Ovary (tissue), 9 donors: ENCODE measurements around the gene LAT. TPM values are rescaled to one million over a fixed set of nuclear protein-coding genes. Genes with fewer than 3 reads are reported as not detected.
"Not testable (repeated sequence)": the region's sequence is repeated elsewhere in the genome, so short reads cannot be mapped to it uniquely, and the experiment has no call there.

Source experiments
- DNase-seq, 5 donors: peaks; one replicate each; pipeline ENCODE4 v3.0.0-alpha.2; 2019 to 2020
- H3K27ac ChIP-seq, 2 donors: fragments of 200-600 bp; one replicate each; pipeline versions ENCODE4 v1.5.1 to v1.8.0; 2019 to 2022
- H3K27me3 ChIP-seq: fragments of 200-600 bp; one replicate; pipeline ENCODE4 v1.8.0; 2022
- H3K36me3 ChIP-seq: fragments of 200-600 bp; sonication (generic); one replicate; pipeline ENCODE4 v1.5.1; 2019
- H3K4me1 ChIP-seq: one replicate; pipeline ENCODE4 v1.8.1; 2013; ENCODE audit warnings: mild to moderate bottlenecking, moderate library complexity; ENCODE audit not compliant: insufficient read depth
- H3K4me3 ChIP-seq: fragments of 200-600 bp; sonication (generic); one replicate; pipeline ENCODE4 v1.5.1; 2017
- H3K9me3 ChIP-seq, 2 donors: fragments of 200-600 bp in 1 of 2; sonication (generic) in 1 of 2; one replicate each; pipeline versions ENCODE4 v1.5.1 to v1.8.1; 2013 to 2019; ENCODE audit warnings: mild to moderate bottlenecking in 1 of 2, moderate library complexity in 1 of 2
- CTCF ChIP-seq, 3 donors: fragments of 450-650 bp in 2 of 3; fragments of 200-600 bp in 1 of 3; IDR thresholded peaks; one replicate each; pipeline versions ENCODE4 v1.5.1 to v1.8.0; 2016 to 2022; ENCODE audit warnings: antibody characterized with exemption in 3 of 3, mild to moderate bottlenecking in 1 of 3
- EP300 ChIP-seq: sonication (generic); formaldehyde crosslinking; IDR thresholded peaks from one replicate; pipeline ENCODE4 v1.6.1; 2017; ENCODE audit warnings: antibody characterized with exemption
- POLR2A ChIP-seq: fragments of 450-650 bp; IDR thresholded peaks from one replicate; pipeline ENCODE4 v1.6.1; 2017; ENCODE audit warnings: antibody characterized with exemption, mild to moderate bottlenecking, moderate library complexity
- WGBS, 3 donors: extraction: QIAGEN DNeasy Blood & Tissue Kit in 1 of 3; methylation state at CpG; one replicate each; pipeline versions ENCODE4 v1.1.5 to v1.1.7; 2013 to 2017; 5-methylcytosine and 5-hydroxymethylcytosine counted together
- intact Hi-C, 4 donors: fragments of 100-400 bp; cut with DNase I; formaldehyde crosslinking; loops; one replicate each; pipeline versions ENCODE4 v1.11.0 to v1.15.1; 2022 to 2023
- polyA plus RNA-seq, 2 donors: library from polyadenylated mRNA; stranded (reverse); fragments of 200-250 nt in 1 of 2; fragments of 350-450 nt in 1 of 2; fragmentation: Illumina TruSeq in 1 of 2; extraction: RNeasy Lipid Tissue Mini Kit (QIAGEN cat#74804) in 1 of 2; gene quantifications; one replicate each; pipeline ENCODE4 v1.2.3, GENCODE V29; 2013 to 2014
- total RNA-seq, 7 donors: library from RNA; depleted of rRNA in 2 of 7; stranded (reverse); fragments of >200 nt in 2 of 7; fragmentation: NEBNext Ultra II Directional in 3 of 7; extraction: Animal tissue kit (Norgen Biotek cat#: 25700) in 3 of 7; gene quantifications; one replicate each; pipeline versions ENCODE4 v1.1.0 to v1.2.4, GENCODE V29; 2016 to 2023
- donor health status: DM: no; HTN: no; CAD: no; lungs with moderate emphysema.
- donor health status: DM: no; HTN: no; CAD: no.
- donor health status: Bipolar disorder and iron deficiency.
- donor health status: DM: yes; HTN: yes; CAD: no.
- donor health status: DM: no; HTN: no; CAD: no.
- donor health status: DM: yes; HTN: yes; CAD: no.

LAT gene
- total and polyA plus RNA-seq, 9 donors, result 1.0 to 6.0 (median 4.6) TPM

GRCh38 chr16:28974437-28975157 lies 10.3 kb upstream of the LAT start, which contains the start of gene SPNS1:
Gene SPNS1 (plus strand): TSS chr16:28974778. CDS start chr16:28975152, 374 bp downstream.
- Histone ChIP-seq H3K4me3 (peak within 1 kb of the TSS; percentile 96), H3K4me1 (peaks cover 3% of the 10 kb centered on the region), H3K9me3 (no peaks in the 10 kb centered on the region), H3K27ac (peak within 1 kb of the TSS; percentile 36 to 52), H3K36me3 (no peaks in the 10 kb centered on the region), H3K27me3 (no peaks in the 10 kb centered on the region)
- WGBS, 3 donors, result 0% methylated on average over 26 to 60 of the region's 60 CpGs
- intact Hi-C loops, result no loop called here
- TF ChIP-seq EP300 (no peak), CTCF (IDR thresholded peaks at IDR 0.05) (peak in 1 of 3 donors; percentile 22), POLR2A (peak; percentile 48)
- peak; percentile 97 to 99 (median 97) for DNase-seq

- no peaks in the 10 kb centered on the region for H3K36me3 ChIP-seq
- DNase-seq, result no peak
- no peaks in the 10 kb centered on the region for H3K9me3 ChIP-seq
- peak overlapping the region; percentile 96 for H3K4me3 ChIP-seq
- intact Hi-C loops, result no loop called here
- H3K4me1 ChIP-seq, result peaks cover 3% of the 10 kb centered on the region
- H3K27me3 ChIP-seq, result no peaks in the 10 kb centered on the region
- H3K27ac ChIP-seq, result peak overlapping the region in 1 of 2 donors; percentile 31
- 2 to 8% (median 5%) methylated on average over 24 to 30 of the region's 30 CpGs for WGBS, 3 donors
- no peak for TF ChIP-seq CTCF (IDR thresholded peaks at IDR 0.05)
- TF ChIP-seq EP300, result no peak
These were observed 9.7 kb upstream of the LAT start for GRCh38 chr16:28975158-28975599.

DNA sequence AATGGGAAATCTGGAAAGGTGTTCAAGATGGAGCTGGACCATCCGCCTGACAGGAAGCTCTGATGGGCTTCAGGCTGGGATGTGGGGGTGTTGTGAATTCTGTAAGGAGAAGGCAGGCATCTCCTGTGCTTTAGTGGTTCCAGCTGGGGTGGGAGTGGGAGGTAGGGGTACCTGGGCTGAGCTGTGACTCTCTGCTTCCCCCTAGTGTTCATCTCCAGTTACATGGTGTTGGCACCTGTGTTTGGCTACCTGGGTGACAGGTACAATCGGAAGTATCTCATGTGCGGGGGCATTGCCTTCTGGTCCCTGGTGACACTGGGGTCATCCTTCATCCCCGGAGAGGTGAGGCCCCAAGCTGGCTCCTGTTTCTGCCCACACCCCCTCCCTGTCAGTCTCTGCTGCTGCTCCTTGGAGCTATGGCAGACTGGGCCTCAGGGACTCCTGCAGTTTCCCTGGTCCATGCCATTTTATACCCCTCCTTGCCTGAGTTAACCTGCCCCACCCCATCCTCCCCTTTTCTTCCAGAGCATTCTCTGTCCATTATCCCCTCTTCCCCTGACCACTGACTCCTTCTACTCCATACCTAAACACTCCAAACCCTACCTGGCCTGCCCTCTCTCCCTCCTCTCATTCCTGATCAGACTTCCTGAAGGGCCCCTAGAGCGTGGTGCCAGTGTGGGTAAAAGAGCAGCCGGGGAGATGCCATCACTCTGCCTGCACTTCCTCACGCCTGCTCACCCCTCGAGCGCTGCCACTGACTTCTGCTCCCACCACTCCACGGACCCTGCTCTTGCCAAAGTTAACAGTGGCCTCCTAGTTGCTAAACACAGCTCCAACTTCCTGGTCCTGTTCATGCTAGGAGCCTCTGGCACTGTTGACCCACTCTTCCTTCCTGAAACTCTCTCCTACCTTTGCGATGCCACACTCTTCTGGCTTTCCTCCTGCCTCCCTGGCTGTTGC lies 6.9 kb upstream of the LAT start:
- 79 to 83% (median 80%) methylated on average over 11 of the region's 11 CpGs for WGBS, 3 donors
- TF ChIP-seq CTCF (IDR thresholded peaks at IDR 0.05) (no peak), POLR2A (no peak), EP300 (no peak)
- Histone ChIP-seq H3K4me1 (peaks cover 3% of the 10 kb centered on the region), H3K36me3 (no peaks in the 10 kb centered on the region), H3K27ac (no peak overlapping the region), H3K9me3 (no peaks in the 10 kb centered on the region), H3K4me3 (no peak overlapping the region), H3K27me3 (no peaks in the 10 kb centered on the region)
- intact Hi-C loops, result no loop called here
- no peak for DNase-seq

- intact Hi-C loops, result loop anchor here in 1 of 4 donors (10.0 kb wide), 1 partner anchor 754 kb away; no protein-coding TSS in a partner anchor
- H3K27me3 ChIP-seq, H3K27ac ChIP-seq, H3K9me3 ChIP-seq, H3K36me3 ChIP-seq, DNase-seq, H3K4me3 ChIP-seq, H3K4me1 ChIP-seq: not testable (repeated sequence)
- WGBS, 3 donors, result 85 to 96% (median 88%) methylated on average over 7 of the region's 7 CpGs
These were observed 4.5 kb upstream of the LAT start for GRCh38 chr16:28980330-28980729.
